Brain microvascular endothelial cell (primary cell): ENCODE data around the gene CDC5L.
A peak's percentile ranks its signal among the peaks of the same experiment; 100 is the strongest.

Experiments used
- DNase-seq: peaks from one replicate; pipeline ENCODE4 v3.0.0-alpha.2; 2020
- H3K27ac ChIP-seq: fragments of 250-450 bp; sonication (Bioruptor Pico); 2 replicates; pipeline ENCODE4 v1.5.1; 2020; ENCODE audit warnings: mild to moderate bottlenecking, moderate library complexity
- H3K27me3 ChIP-seq: fragments of 250-450 bp; sonication (Bioruptor Pico); replicated peaks from 2 replicates; pipeline ENCODE4 v1.5.1; 2020; ENCODE audit warnings: mild to moderate bottlenecking
- H3K36me3 ChIP-seq: fragments of 250-450 bp; sonication (Bioruptor Pico); replicated peaks from 2 replicates; pipeline ENCODE4 v1.5.1; 2020; ENCODE audit warnings: mild to moderate bottlenecking
- H3K4me3 ChIP-seq: 2 replicates; pipeline ENCODE4 v1.5.1; 2011; ENCODE audit warnings: low read depth, mild to moderate bottlenecking, control low read depth, low read length, moderate library complexity
- in situ Hi-C: cut with HindIII; loops from 2 replicates; pipeline ENCODE4 v1.10.0; 2017; ENCODE audit warnings: low sequenced_read_pairs, low pct_ligation_motif_present
- TF ChIP-seq, protein P1 (sequence below): IDR thresholded peaks from 2 replicates; pipeline ENCODE4 v1.5.1; 2011; ENCODE audit warnings: low read depth, mild to moderate bottlenecking, moderate library complexity, low read length, control low read depth, inconsistent platforms; ENCODE audit errors: missing control alignments

The CDC5L gene

DNA sequence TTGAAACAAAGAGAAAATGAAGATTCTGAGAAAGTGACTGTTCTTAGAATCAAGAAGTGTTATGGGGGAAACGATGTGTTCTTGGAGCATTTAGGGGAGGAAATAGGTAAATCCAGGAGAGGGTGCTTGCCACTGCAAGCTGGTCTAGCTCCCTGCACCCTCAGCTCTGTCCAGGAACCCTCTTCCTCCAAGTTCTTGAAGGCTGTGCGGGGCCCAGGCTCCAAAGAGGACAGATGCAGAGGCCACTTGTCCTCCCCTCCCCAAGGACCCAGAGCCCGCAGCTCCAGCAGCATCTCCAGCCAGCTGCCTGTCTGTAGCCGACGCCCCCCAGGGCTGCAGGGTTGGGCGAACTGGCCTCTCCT lies 87.9 kb downstream of the CDC5L start:
- TF ChIP-seq, protein P1, sequence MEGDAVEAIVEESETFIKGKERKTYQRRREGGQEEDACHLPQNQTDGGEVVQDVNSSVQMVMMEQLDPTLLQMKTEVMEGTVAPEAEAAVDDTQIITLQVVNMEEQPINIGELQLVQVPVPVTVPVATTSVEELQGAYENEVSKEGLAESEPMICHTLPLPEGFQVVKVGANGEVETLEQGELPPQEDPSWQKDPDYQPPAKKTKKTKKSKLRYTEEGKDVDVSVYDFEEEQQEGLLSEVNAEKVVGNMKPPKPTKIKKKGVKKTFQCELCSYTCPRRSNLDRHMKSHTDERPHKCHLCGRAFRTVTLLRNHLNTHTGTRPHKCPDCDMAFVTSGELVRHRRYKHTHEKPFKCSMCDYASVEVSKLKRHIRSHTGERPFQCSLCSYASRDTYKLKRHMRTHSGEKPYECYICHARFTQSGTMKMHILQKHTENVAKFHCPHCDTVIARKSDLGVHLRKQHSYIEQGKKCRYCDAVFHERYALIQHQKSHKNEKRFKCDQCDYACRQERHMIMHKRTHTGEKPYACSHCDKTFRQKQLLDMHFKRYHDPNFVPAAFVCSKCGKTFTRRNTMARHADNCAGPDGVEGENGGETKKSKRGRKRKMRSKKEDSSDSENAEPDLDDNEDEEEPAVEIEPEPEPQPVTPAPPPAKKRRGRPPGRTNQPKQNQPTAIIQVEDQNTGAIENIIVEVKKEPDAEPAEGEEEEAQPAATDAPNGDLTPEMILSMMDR = no peak
- Histone ChIP-seq H3K27me3 (peaks cover 2% of the 10 kb centered on the region), H3K36me3 (no peaks in the 10 kb centered on the region), H3K27ac (no peak overlapping the region), H3K4me3 (no peak overlapping the region)
- no peak for DNase-seq
- in situ Hi-C loops = no loop called here

DNA sequence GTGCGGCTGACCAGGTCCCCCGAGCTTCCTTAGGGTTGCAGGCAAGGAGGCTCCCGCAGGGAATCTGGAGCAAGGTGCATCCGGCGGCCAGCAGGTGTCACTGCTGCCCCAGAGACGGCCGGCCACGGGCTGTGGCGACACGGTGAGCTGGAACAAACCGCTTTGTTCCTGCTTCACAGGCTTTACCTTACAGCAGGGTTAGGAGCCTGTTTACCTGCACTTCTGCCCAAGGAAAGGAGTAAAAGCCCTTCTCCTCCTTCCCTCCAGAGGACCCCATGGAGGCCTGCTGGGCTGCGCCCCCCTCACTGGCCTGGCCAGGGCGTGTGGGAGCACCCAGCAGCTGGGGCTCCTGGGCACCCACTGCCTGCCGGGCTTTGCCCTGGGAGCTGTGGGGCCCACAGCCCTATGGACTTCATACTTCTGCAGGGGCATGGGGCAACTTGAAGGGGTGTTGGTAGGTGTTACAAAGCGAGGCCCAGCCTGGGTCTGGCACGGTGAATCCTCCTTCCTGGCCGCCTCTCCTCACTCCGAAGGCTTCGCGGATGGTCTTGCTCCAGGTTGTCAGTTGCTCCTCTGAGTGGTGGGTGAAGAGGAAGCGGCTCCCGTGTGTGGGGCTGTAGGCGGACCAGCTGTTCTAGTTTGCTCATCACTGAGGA lies 88.4 kb downstream of the CDC5L start:
- Histone ChIP-seq H3K4me3 (no peak overlapping the region), H3K27ac (no peak overlapping the region), H3K36me3 (no peaks in the 10 kb centered on the region), H3K27me3 (peaks cover 2% of the 10 kb centered on the region)
- in situ Hi-C loops = no loop called here
- peak; percentile 48 for DNase-seq
- TF ChIP-seq, protein P1 = peak; percentile 97

DNA sequence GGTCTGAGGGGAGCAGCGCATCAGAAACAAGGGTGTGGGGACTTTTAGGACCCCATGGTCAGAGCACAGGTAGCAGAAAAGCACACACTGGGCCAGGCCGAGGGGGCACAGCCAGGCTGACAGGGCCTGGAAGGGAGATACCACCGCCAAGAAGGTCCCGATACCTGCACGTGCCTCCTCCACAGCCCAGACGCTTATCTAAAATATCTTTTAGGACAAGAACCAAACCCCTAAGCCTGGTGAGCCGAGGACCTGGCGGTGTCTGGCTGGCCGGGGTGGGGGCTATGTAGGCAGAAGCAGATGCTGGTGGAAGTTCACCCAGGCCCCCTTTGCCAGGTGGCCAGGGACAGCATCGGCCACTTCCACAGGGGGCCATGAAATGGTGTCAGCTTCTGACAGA lies 89.3 kb downstream of the CDC5L start:
- no peak overlapping the region for H3K27ac ChIP-seq
- TF ChIP-seq, protein P1 = no peak
- H3K36me3 ChIP-seq = no peaks in the 10 kb centered on the region
- no peak overlapping the region for H3K4me3 ChIP-seq
- DNase-seq = no peak
- in situ Hi-C loops = no loop called here
- H3K27me3 ChIP-seq = peaks cover 2% of the 10 kb centered on the region

DNA sequence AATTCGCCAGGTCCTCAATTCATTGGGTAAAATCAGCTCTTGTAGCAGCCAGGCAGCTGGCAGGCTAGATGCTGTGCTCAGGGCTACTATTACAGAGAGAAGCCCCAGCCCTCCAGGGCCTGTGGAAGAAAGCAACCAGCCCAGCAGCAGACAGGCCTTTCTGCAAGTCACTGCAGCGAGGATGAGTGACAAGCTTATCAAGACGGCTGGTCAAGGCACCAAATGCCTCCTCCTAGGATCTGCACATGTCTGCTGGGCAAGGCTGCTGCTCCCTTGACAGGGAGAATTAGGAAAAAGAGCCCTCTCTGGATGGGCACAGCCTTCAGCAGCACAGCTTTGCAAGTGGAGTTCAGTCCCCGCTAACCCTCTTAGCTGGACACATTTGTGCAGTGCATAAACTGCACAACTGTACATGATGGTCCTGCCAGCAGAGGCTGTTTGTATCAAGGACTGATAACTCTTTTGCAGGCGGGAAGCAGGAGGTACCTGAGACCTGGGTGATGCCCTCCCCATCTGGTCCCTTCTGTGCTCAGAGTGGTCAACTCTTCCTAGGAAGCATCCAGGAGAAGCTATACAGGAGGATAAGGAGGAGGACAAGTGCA lies 89.9 kb downstream of the CDC5L start:
- Histone ChIP-seq H3K27me3 (peaks cover 2% of the 10 kb centered on the region), H3K27ac (no peak overlapping the region), H3K36me3 (no peaks in the 10 kb centered on the region), H3K4me3 (no peak overlapping the region)
- in situ Hi-C loops = no loop called here
- DNase-seq = no peak
- TF ChIP-seq, protein P1 = no peak

DNA sequence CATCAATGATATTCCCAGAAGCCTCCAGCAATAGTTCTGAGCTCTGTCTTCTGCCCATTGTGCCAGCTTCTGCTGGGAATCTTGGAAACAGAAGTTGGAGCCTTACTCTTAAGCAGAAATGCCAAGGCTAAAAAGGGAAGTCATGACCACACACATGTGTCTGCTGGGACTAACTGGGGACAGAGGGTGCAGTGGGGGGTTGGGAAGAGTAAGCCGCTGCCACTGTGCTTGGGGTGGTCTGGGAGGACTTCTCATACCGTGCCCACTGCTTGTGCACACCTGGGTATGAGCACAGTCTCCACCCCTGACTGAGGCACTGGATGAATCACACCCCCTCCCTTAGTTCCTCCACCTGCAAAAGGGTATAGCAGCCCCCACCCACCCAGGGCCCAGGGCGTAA lies 90.7 kb downstream of the CDC5L start:
- H3K36me3 ChIP-seq = no peaks in the 10 kb centered on the region
- no peak overlapping the region for H3K4me3 ChIP-seq
- H3K27ac ChIP-seq = no peak overlapping the region
- DNase-seq = no peak
- peaks cover 2% of the 10 kb centered on the region for H3K27me3 ChIP-seq
- in situ Hi-C loops = no loop called here
- TF ChIP-seq, protein P1 = no peak
